ENCODE data around the gene SLC25A6.

DNA sequence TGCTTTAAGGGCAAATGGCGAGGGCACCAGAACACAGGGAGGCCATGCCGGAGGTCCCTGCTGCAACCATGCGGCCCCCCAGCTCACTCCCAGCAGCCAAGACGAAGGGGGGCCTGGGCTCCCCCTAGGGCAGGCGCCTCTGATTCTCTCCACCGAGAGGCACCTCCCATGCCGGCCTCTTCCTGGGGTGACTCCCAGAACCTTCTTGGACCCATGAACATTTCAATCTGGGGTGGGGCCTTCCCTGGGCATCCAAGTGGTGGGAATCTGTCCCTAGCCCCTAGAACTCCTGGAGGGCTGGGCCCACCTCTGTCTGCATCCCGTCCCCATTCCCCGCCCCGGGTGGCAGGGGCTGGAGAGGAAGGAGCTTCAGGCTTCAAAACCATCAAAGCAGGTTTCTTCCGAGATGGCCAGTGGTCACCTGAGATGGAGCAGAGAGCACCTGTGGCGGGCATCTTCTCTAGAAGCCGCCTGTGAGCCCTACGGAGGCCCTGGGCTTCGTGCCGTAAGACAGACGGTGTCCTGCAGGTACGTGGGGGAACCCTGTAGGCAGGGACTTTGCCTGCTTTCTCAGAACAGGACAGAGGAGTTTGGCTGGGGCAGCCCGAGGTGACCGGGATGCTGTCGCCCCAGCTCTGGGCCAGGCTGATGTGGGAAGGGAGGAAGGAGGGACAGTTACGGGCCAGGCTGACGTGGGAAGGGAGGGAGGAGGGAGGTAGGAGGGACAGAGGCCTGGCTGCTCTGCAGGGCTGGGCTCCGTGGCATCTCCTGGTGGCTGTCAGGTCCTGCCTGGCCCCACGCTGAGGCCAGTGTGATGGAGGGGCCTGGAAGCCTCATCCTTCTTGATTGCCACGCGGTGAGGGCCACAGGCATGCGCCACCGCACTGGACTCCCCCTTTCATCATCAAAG, 6.8 kb upstream of the SLC25A6 start:
- TF ChIP-seq, protein P1, sequence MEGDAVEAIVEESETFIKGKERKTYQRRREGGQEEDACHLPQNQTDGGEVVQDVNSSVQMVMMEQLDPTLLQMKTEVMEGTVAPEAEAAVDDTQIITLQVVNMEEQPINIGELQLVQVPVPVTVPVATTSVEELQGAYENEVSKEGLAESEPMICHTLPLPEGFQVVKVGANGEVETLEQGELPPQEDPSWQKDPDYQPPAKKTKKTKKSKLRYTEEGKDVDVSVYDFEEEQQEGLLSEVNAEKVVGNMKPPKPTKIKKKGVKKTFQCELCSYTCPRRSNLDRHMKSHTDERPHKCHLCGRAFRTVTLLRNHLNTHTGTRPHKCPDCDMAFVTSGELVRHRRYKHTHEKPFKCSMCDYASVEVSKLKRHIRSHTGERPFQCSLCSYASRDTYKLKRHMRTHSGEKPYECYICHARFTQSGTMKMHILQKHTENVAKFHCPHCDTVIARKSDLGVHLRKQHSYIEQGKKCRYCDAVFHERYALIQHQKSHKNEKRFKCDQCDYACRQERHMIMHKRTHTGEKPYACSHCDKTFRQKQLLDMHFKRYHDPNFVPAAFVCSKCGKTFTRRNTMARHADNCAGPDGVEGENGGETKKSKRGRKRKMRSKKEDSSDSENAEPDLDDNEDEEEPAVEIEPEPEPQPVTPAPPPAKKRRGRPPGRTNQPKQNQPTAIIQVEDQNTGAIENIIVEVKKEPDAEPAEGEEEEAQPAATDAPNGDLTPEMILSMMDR (IDR thresholded peaks at IDR 0.05): no peak
- TF ChIP-seq POLR2A (IDR thresholded peaks at IDR 0.05): no peak
